ENCODE measurements around the gene TMEM30B. TPM values are rescaled to one million over a fixed set of nuclear protein-coding genes. Genes with fewer than 3 reads are reported as not detected.
"Not testable (repeated sequence)": the region's sequence is repeated elsewhere in the genome, so short reads cannot be mapped to it uniquely, and the experiment has no call there.

The TMEM30B gene
- total and polyA plus RNA-seq, 5 experiments from 2014 or later: 3.5 to 7.8 (median 4.2) TPM

DNA sequence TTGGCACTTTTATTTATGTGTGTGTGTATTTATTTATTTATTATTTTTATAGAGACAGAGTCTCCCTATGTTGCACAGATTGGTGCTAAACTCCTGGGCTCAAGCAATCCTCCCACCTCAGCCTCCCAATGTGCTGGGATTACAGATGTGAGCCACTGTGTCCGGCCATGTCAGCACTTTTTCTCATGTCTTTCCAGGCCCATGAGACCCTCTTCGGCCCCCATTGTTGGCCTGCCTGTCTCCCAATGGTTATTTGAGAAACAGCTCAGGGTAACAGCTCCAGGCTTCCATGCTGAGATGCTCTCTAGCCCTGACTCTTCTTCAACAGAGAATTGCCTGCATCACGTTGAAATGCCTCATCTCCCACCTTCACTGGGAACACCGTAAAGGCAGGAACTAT is 34.4 kb downstream of the TMEM30B start:
- no peak for ATAC-seq
- Mint-ChIP-seq H3K9me3 (peaks cover 0 to 3% (median 2%) of the 10 kb centered on the region in 9 donors), H3K4me1 (no peaks in the 10 kb centered on the region), H3K27me3 (peaks cover 4 to 11% (median 7%) of the 10 kb centered on the region in 5 donors), H3K36me3 (peaks cover 0 to 4% (median 2%) of the 10 kb centered on the region in 3 donors), H3K27ac (no peak overlapping the region), H3K4me3 (no peak overlapping the region)
- no peak for DNase-seq
- POLR2A ChIA-PET: no interaction called here

DNA sequence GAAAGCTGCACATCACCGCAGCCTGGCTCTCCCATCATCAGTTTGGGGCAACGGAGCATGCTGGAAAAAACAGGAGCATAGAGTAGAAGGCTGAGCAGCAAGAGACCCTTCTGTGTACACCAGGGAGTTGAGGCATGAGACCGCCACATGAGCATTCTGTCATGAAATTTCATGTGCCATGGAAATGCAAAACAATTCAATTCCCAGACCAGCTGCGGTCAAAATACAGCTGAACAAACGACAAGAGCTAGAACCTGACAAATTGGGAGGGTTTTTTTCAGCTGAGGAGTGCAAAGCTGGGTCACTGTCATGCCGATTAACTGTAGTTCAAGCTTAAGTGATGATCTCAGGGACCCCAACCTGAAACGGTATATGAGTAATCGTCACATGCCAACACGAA is 37.1 kb downstream of the TMEM30B start:
- Mint-ChIP-seq H3K9me3 (peaks cover 4 to 28% (median 17%) of the 10 kb centered on the region in 9 donors), H3K4me3 (no peak overlapping the region), H3K36me3 (peaks cover 0 to 22% (median 15%) of the 10 kb centered on the region in 3 donors), H3K27me3 (peaks cover 3 to 18% (median 11%) of the 10 kb centered on the region in 5 donors), H3K4me1 (no peaks in the 10 kb centered on the region), H3K27ac (peak overlapping the region in 1 of 10 donors; percentile 30)
- DNase-seq (no peak), ATAC-seq (no peak)
- POLR2A ChIA-PET: interaction anchor here (0.7 kb wide), 1 partner anchor 588 kb away, joined by 4 read pairs; no protein-coding TSS in a partner anchor

DNA sequence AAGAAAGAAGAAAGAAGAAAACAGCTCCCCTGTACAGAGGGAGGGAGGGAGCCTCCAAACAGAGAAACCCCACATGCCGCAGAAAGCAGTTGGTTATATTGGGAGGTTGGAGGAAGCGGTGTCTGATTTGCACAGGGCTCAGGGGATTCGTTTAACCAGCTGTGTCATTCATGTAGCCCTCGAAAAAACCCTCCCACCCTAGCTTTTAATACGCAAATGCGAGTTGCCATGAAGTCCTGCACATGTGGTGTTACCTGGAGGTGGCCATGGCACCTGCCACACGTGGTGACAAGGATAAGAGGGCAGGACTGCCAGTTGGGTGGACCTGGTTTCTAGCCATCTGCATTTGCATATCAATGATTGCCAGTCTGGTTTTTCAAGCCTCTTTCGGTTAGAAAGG is 40.9 kb downstream of the TMEM30B start:
- ATAC-seq: no peak

DNA sequence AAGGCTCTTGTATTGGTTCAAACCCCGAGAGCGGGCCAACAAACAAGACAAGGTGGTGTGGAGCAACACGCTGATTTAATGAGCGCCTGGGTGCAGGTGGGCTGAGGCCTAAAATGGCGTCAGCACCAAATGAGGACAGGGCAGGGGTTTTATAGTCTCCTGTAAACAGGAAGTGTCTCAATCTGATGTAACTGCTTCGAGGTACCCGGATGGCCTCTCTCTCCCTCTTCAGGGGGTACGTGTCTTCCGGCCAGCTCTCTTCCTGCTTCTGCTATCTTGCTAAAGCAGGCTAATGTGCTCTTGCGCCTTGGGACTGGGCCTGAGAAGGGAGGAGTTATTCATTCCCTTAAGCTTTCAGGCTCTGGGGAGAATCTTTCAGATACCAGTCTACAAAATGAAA is 41.9 kb downstream of the TMEM30B start:
- peaks cover 9 to 29% (median 24%) of the 10 kb centered on the region in 5 donors for H3K27me3 Mint-ChIP-seq
- DNase-seq, H3K27ac Mint-ChIP-seq, POLR2A ChIA-PET, H3K4me3 Mint-ChIP-seq, ATAC-seq, H3K4me1 Mint-ChIP-seq: not testable (repeated sequence)
- H3K36me3 Mint-ChIP-seq: peaks cover 0 to 22% (median 15%) of the 10 kb centered on the region in 3 donors
- H3K9me3 Mint-ChIP-seq: peaks cover 4 to 29% (median 17%) of the 10 kb centered on the region in 9 donors

More for the DNA sequence above, 40.9 kb downstream of the TMEM30B start:
- H3K4me3 Mint-ChIP-seq: no peak overlapping the region
- peaks cover 9 to 24% (median 20%) of the 10 kb centered on the region in 5 donors for H3K27me3 Mint-ChIP-seq
- H3K9me3 Mint-ChIP-seq: peaks cover 4 to 29% (median 17%) of the 10 kb centered on the region in 9 donors
- POLR2A ChIA-PET: no interaction called here
- no peak for DNase-seq
- peaks cover 0 to 22% (median 15%) of the 10 kb centered on the region in 3 donors for H3K36me3 Mint-ChIP-seq
- no peaks in the 10 kb centered on the region for H3K4me1 Mint-ChIP-seq
- H3K27ac Mint-ChIP-seq: no peak overlapping the region

DNA sequence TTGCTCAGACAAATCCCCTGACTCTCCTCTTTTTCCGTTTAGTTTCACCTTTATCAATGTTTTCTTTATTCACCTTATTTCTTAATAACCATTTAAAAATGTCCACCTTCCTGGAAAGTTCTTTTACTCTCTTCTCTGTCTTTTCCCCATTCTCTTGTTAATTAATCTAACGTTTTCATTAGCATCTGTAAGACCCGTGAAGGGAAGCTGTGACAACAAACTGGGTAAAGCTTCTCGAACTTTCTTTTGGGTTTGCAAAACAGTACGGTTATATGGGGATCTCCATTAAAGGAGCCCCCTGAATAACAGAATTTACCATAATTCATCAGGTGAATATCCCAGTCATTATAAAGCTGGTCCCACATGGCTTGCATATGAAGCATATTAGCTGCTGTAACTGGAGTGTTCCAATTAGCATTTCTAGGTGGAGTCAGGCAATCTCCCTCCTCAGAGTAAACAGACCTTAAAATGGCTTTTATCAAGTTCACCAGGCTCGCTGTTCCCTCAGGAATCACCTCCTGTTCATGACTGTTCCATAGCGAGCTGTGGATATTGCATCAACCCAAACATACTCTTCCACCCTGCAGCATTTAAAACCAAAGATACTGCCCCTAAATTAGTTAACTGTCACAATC is 42.4 kb downstream of the TMEM30B start:
- no peak for DNase-seq
- H3K9me3 Mint-ChIP-seq: peaks cover 4 to 29% (median 17%) of the 10 kb centered on the region in 9 donors
- no peak overlapping the region for H3K4me3 Mint-ChIP-seq
- ATAC-seq: no peak
- H3K27ac Mint-ChIP-seq: no peak overlapping the region
- peaks cover 0 to 22% (median 15%) of the 10 kb centered on the region in 3 donors for H3K36me3 Mint-ChIP-seq
- no peaks in the 10 kb centered on the region for H3K4me1 Mint-ChIP-seq
- peaks cover 9 to 34% (median 24%) of the 10 kb centered on the region in 5 donors for H3K27me3 Mint-ChIP-seq
- POLR2A ChIA-PET: no interaction called here

DNA sequence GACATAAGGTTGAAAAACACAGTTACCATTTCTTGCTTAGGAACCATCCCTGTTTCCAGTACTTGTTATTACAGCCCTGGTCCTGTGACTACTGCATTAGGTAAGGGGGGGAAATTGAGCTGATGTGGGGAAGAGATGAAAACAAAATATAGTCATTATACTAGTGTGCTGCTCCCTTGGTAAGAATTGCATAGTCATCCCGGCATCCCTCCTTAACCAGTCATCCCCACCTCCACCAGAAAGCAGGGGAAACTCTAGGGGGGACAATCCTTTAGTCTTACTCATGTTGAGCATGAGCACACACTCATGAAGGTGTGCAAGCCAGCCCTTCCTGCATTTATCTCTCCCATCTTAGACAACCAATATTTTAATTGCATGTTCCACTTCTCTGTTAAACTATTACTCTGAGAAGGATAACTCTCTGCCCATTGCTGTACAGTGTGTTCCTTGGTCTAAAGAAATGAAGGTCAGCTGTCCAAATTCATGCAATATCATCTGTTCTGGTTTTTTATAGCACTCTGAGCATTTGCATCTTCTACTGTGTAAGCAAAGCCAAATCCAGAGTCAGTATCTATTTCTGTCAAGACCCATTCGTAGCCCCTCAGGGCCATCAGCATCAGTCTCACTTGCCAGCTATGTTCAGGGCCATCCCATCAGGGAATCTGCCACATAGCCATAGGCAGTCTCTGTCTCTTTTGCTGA is 46.8 kb downstream of the TMEM30B start:
- ATAC-seq (no peak), DNase-seq (no peak)
- Mint-ChIP-seq H3K27ac (no peak overlapping the region), H3K36me3 (no peaks in the 10 kb centered on the region), H3K9me3 (peaks cover 0 to 5% (median 0%) of the 10 kb centered on the region in 9 donors), H3K4me3 (no peak overlapping the region), H3K4me1 (peaks cover 0 to 2% (median 0%) of the 10 kb centered on the region in 4 donors), H3K27me3 (peaks cover 14 to 61% (median 23%) of the 10 kb centered on the region in 5 donors)
- POLR2A ChIA-PET: no interaction called here

DNA sequence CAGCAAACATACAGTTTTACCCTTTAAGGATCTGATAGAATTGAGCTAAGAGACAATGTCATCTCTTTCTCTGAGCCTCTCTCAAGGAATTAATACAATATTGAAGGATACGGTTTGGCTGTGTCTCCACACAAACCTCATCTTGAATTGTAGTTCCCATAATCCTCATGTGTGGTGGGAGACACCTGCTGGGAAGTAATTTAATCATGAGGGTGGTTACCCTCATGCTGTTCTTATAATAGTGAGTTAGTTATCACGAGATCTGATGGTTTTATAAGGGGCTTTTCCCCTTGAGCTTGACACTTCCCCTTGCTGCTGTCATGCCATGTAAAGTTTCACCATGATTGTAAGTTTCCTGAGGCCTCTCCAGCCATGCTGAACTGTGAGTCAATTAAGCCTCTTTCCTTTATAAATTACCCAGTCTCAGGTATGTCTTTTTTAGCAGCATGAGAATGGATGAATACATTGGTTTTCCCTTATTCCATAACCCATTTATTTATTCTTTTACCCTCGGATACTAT is 47.6 kb downstream of the TMEM30B start:
- H3K9me3 Mint-ChIP-seq: no peaks in the 10 kb centered on the region
- POLR2A ChIA-PET: no interaction called here
- DNase-seq (no peak), ATAC-seq (no peak)
- H3K36me3 Mint-ChIP-seq: no peaks in the 10 kb centered on the region
- H3K27ac Mint-ChIP-seq: no peak overlapping the region
- H3K27me3 Mint-ChIP-seq: peaks cover 14 to 65% (median 21%) of the 10 kb centered on the region in 5 donors
- no peak overlapping the region for H3K4me3 Mint-ChIP-seq
- H3K4me1 Mint-ChIP-seq: peaks cover 0 to 2% (median 0%) of the 10 kb centered on the region in 4 donors

DNA sequence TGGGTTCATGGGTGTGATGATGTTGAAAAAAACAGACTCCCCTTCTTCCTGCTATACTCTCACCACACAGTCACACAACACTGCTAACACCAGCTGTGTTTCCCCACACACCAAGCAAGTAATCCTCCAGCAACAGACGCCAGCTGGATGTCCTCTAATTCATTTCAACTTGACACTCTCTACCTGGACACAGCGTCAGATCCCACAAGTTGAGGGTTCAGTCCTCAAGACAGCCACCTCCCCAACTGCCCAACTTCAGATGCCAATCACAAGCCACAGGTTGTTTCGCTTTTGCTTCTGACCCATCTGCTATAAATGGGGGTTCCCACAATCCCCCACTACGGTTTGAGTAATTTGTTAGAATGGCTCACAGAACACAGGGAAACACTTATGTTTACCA is 49.3 kb downstream of the TMEM30B start:
- POLR2A ChIA-PET: no interaction called here
- Mint-ChIP-seq H3K4me3 (no peak overlapping the region), H3K4me1 (peaks cover 0 to 2% (median 0%) of the 10 kb centered on the region in 4 donors), H3K36me3 (no peaks in the 10 kb centered on the region), H3K27ac (no peak overlapping the region), H3K27me3 (peaks cover 14 to 70% (median 21%) of the 10 kb centered on the region in 5 donors), H3K9me3 (no peaks in the 10 kb centered on the region)
- ATAC-seq: no peak
- no peak for DNase-seq

DNA sequence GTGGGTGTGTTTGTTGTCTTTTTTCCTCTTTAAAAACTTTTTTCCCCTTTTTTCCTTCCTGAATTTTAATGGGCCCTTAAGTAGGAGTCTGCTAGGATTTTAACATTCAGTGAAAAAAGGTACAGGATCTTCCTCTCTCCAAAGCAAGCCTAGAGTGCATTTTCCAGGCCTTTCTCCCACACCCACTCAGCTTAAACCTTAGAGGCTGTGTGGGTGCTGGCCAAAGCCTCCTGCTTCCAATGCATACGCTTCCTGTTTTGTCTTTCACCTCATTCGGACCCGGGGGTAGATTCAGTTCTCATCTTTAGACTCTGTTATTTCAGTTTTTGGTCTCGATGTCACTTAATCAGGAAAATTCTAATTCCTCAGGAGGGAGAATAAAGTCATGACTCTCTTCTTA is 51.2 kb downstream of the TMEM30B start:
- no peak for ATAC-seq

DNA sequence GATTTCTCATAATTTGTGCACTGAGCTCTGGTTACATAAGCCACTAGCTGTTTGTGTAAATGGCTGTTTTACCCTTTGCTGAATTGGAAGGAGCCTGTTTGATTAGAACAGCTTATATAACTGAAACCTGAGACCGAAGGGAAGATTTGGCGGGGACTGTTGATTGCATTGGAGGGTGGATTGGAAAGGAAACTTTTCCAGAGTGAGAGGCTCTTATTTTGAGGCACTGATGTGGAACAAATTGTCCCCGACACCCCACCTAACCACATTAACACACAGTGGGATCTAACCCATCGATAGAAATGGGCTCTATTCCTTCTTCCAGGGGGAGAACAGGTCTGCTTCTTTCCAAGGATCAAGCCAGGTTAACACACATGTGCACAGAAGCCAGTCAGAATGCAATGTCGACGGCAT is 51.7 kb downstream of the TMEM30B start:
- peaks cover 14 to 76% (median 20%) of the 10 kb centered on the region in 5 donors for H3K27me3 Mint-ChIP-seq
- H3K27ac Mint-ChIP-seq: no peak overlapping the region
- peaks cover 0 to 2% (median 0%) of the 10 kb centered on the region in 4 donors for H3K4me1 Mint-ChIP-seq
- ATAC-seq (no peak), DNase-seq (no peak)
- H3K9me3 Mint-ChIP-seq: no peaks in the 10 kb centered on the region
- no peaks in the 10 kb centered on the region for H3K36me3 Mint-ChIP-seq
- no peak overlapping the region for H3K4me3 Mint-ChIP-seq
- POLR2A ChIA-PET: no interaction called here

More for the DNA sequence above, 51.2 kb downstream of the TMEM30B start:
- peaks cover 0 to 2% (median 0%) of the 10 kb centered on the region in 4 donors for H3K4me1 Mint-ChIP-seq
- H3K4me3 Mint-ChIP-seq: no peak overlapping the region
- H3K27me3 Mint-ChIP-seq: peaks cover 11 to 76% (median 17%) of the 10 kb centered on the region in 5 donors
- no peak for DNase-seq
- no peaks in the 10 kb centered on the region for H3K9me3 Mint-ChIP-seq
- POLR2A ChIA-PET: no interaction called here
- no peaks in the 10 kb centered on the region for H3K36me3 Mint-ChIP-seq
- H3K27ac Mint-ChIP-seq: no peak overlapping the region

DNA sequence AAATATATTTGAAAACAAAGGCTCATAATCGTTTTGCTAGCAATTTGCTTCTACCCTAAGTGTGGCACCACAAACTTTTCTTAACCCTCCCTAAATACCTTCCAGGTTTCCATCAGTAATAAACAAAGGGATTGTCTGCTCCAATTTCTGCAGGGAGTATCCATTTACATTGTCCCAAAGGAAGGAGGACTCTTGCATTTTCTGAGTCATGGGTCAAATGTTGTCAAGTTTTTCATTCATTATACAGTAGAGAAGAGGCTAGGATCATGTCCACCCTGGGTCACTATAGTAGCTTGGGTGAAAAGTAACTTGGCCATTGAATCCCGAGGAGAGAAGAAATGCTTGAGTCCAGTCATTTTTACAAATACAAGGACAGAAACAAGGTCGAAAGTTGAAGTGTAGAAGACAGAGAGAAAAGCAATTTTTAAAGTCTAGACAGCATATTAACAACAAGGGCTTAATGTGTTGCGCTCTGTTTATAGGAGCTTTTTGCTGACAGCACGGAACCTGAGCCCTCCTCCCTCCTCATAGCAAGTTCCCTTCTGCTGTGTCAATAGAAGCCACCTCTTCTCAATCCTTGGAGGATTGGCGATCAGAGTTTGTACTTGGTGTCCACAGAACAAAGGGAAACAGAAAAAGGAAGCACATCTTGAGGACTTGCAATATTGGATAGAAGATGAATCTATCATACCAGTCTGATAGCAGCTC is 53.1 kb downstream of the TMEM30B start:
- Mint-ChIP-seq H3K4me1 (peaks cover 0 to 2% (median 0%) of the 10 kb centered on the region in 4 donors), H3K27ac (no peak overlapping the region), H3K9me3 (no peaks in the 10 kb centered on the region), H3K4me3 (no peak overlapping the region), H3K27me3 (peaks cover 18 to 80% (median 23%) of the 10 kb centered on the region in 5 donors), H3K36me3 (no peaks in the 10 kb centered on the region)
- POLR2A ChIA-PET: no interaction called here
- DNase-seq (no peak), ATAC-seq (no peak)
